Calu3 (cell line): ENCODE measurements around the gene HNF4A. TPM values are rescaled to one million over a fixed set of nuclear protein-coding genes. Genes with fewer than 3 reads are reported as not detected.

Experiments
- BruUV-seq: library from RNA; stranded (reverse); fragments of 400-500 nt; replicated peaks from 2 replicates; lab custom pipeline; 2021; lab: Mats Ljungman, UMichigan
- CTCF ChIA-PET: fragments of 300-600 bp; sonication (Branson Sonifier 250); formaldehyde crosslinking; loops from one replicate; lab custom pipeline; 2022; ENCODE audit warnings: antibody characterized with exemption; lab: Charles Lee
- DNase-seq: peaks from one replicate; pipeline ENCODE4 v3.0.0; 2022
- H3K27ac Mint-ChIP-seq: one replicate; pipeline ENCODE4 v1.8.0; 2022; ENCODE audit warnings: mixed read lengths; ENCODE audit not compliant: unreplicated experiment
- H3K27me3 Mint-ChIP-seq: one replicate; pipeline ENCODE4 v1.8.0; 2022; ENCODE audit warnings: mixed read lengths; ENCODE audit not compliant: unreplicated experiment
- H3K36me3 Mint-ChIP-seq: one replicate; pipeline ENCODE4 v1.8.0; 2022; ENCODE audit warnings: mild to moderate bottlenecking, moderate library complexity, mixed read lengths; ENCODE audit not compliant: insufficient read depth, unreplicated experiment
- H3K4me1 Mint-ChIP-seq: one replicate; pipeline ENCODE4 v1.8.0; 2022; ENCODE audit warnings: mild to moderate bottlenecking, low read depth, mixed read lengths; ENCODE audit not compliant: unreplicated experiment
- H3K4me3 Mint-ChIP-seq: one replicate; pipeline ENCODE4 v1.8.0; 2022; ENCODE audit warnings: mild to moderate bottlenecking, low read depth, moderate library complexity, mixed read lengths; ENCODE audit not compliant: unreplicated experiment
- H3K9me3 Mint-ChIP-seq: one replicate; pipeline ENCODE4 v1.8.0; 2022; ENCODE audit warnings: low read depth, mixed read lengths; ENCODE audit not compliant: unreplicated experiment
- CTCF ChIP-seq: fragments of 200-600 bp; IDR thresholded peaks from one replicate; pipeline ENCODE4 v1.8.0; 2022; ENCODE audit warnings: antibody characterized with exemption; ENCODE audit not compliant: unreplicated experiment
- intact Hi-C: fragments of 100-400 bp; cut with micrococcal nuclease; formaldehyde crosslinking; loops from one replicate; pipeline ENCODE4 v1.10.0; 2022; ENCODE audit not compliant: unreplicated experiment
- total RNA-seq: library from RNA; stranded (reverse); gene quantifications from 2 replicates; pipeline ENCODE4 v1.2.3, GENCODE V29; 2022

HNF4A gene
- total RNA-seq, 1 experiment from 2014 or later = 27.7 TPM

GRCh38 chr20:44422083-44422482, 66.6 kb downstream of the HNF4A start:
- H3K4me1 Mint-ChIP-seq = no peaks in the 10 kb centered on the region
- BruUV-seq = no TSS peak
- peaks cover 23% of the 10 kb centered on the region for H3K36me3 Mint-ChIP-seq
- no peak for DNase-seq
- no peaks in the 10 kb centered on the region for H3K27me3 Mint-ChIP-seq
- no peaks in the 10 kb centered on the region for H3K9me3 Mint-ChIP-seq
- intact Hi-C loops = no loop called here
- CTCF ChIA-PET = no interaction called here
- no peak overlapping the region for H3K27ac Mint-ChIP-seq
- H3K4me3 Mint-ChIP-seq = no peak overlapping the region
- no peak for TF ChIP-seq CTCF

GRCh38 chr20:44423480-44423879, 68.0 kb downstream of the HNF4A start:
- H3K4me1 Mint-ChIP-seq = no peaks in the 10 kb centered on the region
- BruUV-seq = no TSS peak
- CTCF ChIA-PET = no interaction called here

GRCh38 chr20:44424039-44424495, 68.6 kb downstream of the HNF4A start:
- DNase-seq = no peak
- Mint-ChIP-seq H3K4me1 (no peaks in the 10 kb centered on the region), H3K27ac (no peak overlapping the region), H3K36me3 (peaks cover 22% of the 10 kb centered on the region), H3K4me3 (no peak overlapping the region), H3K9me3 (no peaks in the 10 kb centered on the region), H3K27me3 (no peaks in the 10 kb centered on the region)
- CTCF ChIA-PET = no interaction called here
- TF ChIP-seq CTCF = no peak
- intact Hi-C loops = no loop called here
- BruUV-seq = no TSS peak

More at GRCh38 chr20:44423480-44423879, 68.0 kb downstream of the HNF4A start:
- Mint-ChIP-seq H3K4me3 (no peak overlapping the region), H3K9me3 (no peaks in the 10 kb centered on the region), H3K36me3 (peaks cover 23% of the 10 kb centered on the region), H3K27me3 (no peaks in the 10 kb centered on the region), H3K27ac (no peak overlapping the region)
- intact Hi-C loops = no loop called here
- no peak for DNase-seq
- no peak for TF ChIP-seq CTCF

- CTCF ChIA-PET = interaction anchor here (0.6 kb wide), 2 partner anchors 19 to 186 kb away, joined by 3 read pairs; no protein-coding TSS in a partner anchor
- Mint-ChIP-seq H3K36me3 (peaks cover 5% of the 10 kb centered on the region), H3K4me3 (no peak overlapping the region), H3K9me3 (no peaks in the 10 kb centered on the region), H3K27me3 (no peaks in the 10 kb centered on the region), H3K27ac (no peak overlapping the region), H3K4me1 (no peaks in the 10 kb centered on the region)
- intact Hi-C loops = no loop called here
- BruUV-seq = no TSS peak
- no peak for DNase-seq
- no peak for TF ChIP-seq CTCF
Observed at GRCh38 chr20:44425923-44426322, 70.4 kb downstream of the HNF4A start.
